Hepatocyte (in vitro differentiated cells): ENCODE data around the gene CCDC138. TPM values are rescaled to one million over a fixed set of nuclear protein-coding genes. Genes with fewer than 3 reads are reported as not detected.

Experiments used
- DNase-seq: peaks from one replicate; pipeline ENCODE4 v3.0.0-alpha.2; 2016; ENCODE audit warnings: low spot score
- H2AFZ ChIP-seq: fragments of 200-600 bp; sonication (generic); 2 replicates; pipeline ENCODE4 v1.6.0; 2016; ENCODE audit warnings: antibody characterized with exemption, mild to moderate bottlenecking
- H3K27ac ChIP-seq: fragments of 200-600 bp; sonication (generic); 2 replicates; pipeline ENCODE4 v1.5.1; 2016; ENCODE audit warnings: mild to moderate bottlenecking
- H3K27me3 ChIP-seq: fragments of 200-600 bp; sonication (generic); 2 replicates; pipeline ENCODE4 v1.6.1; 2016
- H3K36me3 ChIP-seq: fragments of 200-600 bp; sonication (generic); replicated peaks from 2 replicates; pipeline ENCODE4 v1.5.1; 2016; ENCODE audit warnings: low read depth; ENCODE audit not compliant: insufficient read depth
- H3K4me1 ChIP-seq: fragments of 200-600 bp; sonication (generic); 2 replicates; pipeline ENCODE4 v1.5.1; 2016; ENCODE audit warnings: mild to moderate bottlenecking, moderate library complexity; ENCODE audit not compliant: insufficient read depth
- H3K4me2 ChIP-seq: fragments of 200-600 bp; sonication (generic); 2 replicates; pipeline ENCODE4 v1.6.0; 2016
- H3K4me3 ChIP-seq: fragments of 200-600 bp; sonication (generic); 2 replicates; pipeline ENCODE4 v1.5.1; 2016; ENCODE audit warnings: mild to moderate bottlenecking
- H3K79me2 ChIP-seq: fragments of 200-600 bp; sonication (generic); 2 replicates; pipeline ENCODE4 v1.6.0; 2017; ENCODE audit warnings: mild to moderate bottlenecking
- H3K9me2 ChIP-seq: fragments of 200-600 bp; sonication (generic); replicated peaks from 2 replicates; pipeline ENCODE4 v1.6.0; 2017; ENCODE audit warnings: mild to moderate bottlenecking; ENCODE audit not compliant: insufficient read depth
- H3K9me3 ChIP-seq: fragments of 200-600 bp; sonication (generic); 2 replicates; pipeline ENCODE4 v1.5.1; 2016; ENCODE audit warnings: low read depth, mild to moderate bottlenecking
- H4K20me1 ChIP-seq: fragments of 200-600 bp; sonication (generic); 2 replicates; pipeline ENCODE4 v1.6.0; 2016; ENCODE audit warnings: mild to moderate bottlenecking; ENCODE audit not compliant: insufficient read depth, poor library complexity, severe bottlenecking
- EZH2 ChIP-seq: fragments of 200-600 bp; sonication (generic); IDR thresholded peaks from 2 replicates; pipeline ENCODE4 v1.6.1; 2016; ENCODE audit warnings: antibody characterized with exemption, mild to moderate bottlenecking, borderline replicate concordance
- EZH2phosphoT487 ChIP-seq: fragments of 200-600 bp; sonication (generic); IDR thresholded peaks from one replicate; pipeline ENCODE4 v1.6.1; 2018; ENCODE audit warnings: antibody characterized with exemption, mild to moderate bottlenecking, low read depth, moderate library complexity; ENCODE audit not compliant: unreplicated experiment, severe bottlenecking
- WGBS: methylation state at CpG from one replicate; pipeline ENCODE4 v1.1.6; 2016; ENCODE audit warnings: low lambda C conversion rate; ENCODE audit errors: missing lambda C conversion rate; 5-methylcytosine and 5-hydroxymethylcytosine counted together
- polyA plus RNA-seq: library from polyadenylated mRNA; unstranded; fragments of >200 nt; fragmentation: Nextera tagmentation; extraction: Ambion mirVana; gene quantifications from 2 replicates; pipeline ENCODE4 v1.2.1, GENCODE V29; 2016
- total RNA-seq: library from RNA; depleted of rRNA; stranded (reverse); fragments of >200 nt; gene quantifications from 2 replicates; pipeline ENCODE4 v1.2.3, GENCODE V29; 2014
- TF ChIP-seq, protein P1 (sequence below): fragments of 200-600 bp; sonication (generic); IDR thresholded peaks from 2 replicates; pipeline ENCODE4 v1.5.1; 2016; ENCODE audit warnings: antibody characterized with exemption, mild to moderate bottlenecking; ENCODE audit not compliant: poor library complexity

The CCDC138 gene
- total and polyA plus RNA-seq, 2 experiments from 2014 or later: 2.7 to 6.6 TPM

DNA sequence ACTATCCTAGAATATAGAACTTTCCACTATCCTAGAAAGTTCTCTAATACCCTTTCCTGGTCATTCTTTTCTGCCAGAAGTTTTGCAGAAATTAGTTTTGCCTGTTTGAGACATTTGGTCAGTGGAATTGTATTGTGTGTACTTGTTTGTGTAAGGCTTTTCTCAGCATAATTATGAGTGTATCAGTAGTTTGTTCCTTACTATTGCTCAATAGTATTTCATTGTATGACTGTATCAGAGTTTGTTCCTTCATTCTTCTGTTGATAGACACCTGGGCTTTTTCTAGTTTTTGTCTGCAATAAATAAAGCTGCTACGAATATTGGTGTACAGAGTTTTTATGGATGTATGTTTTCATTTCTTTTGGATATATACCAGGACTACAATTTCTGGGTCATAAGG is 27.2 kb downstream of the CCDC138 start:
- Histone ChIP-seq H3K27me3 (no peaks in the 10 kb centered on the region), H3K9me2 (no peaks in the 10 kb centered on the region), H4K20me1 (no peaks in the 10 kb centered on the region), H2AFZ (no peak overlapping the region), H3K9me3 (peaks cover 16% of the 10 kb centered on the region), H3K4me3 (no peak overlapping the region), H3K27ac (no peak overlapping the region), H3K36me3 (no peaks in the 10 kb centered on the region), H3K4me1 (no peaks in the 10 kb centered on the region), H3K79me2 (peaks cover 19% of the 10 kb centered on the region), H3K4me2 (no peak overlapping the region)
- whole genome bisulfite sequencing: 90% methylated on average over 1 of the region's 1 CpG
- no peak for DNase-seq
- TF ChIP-seq, protein P1, sequence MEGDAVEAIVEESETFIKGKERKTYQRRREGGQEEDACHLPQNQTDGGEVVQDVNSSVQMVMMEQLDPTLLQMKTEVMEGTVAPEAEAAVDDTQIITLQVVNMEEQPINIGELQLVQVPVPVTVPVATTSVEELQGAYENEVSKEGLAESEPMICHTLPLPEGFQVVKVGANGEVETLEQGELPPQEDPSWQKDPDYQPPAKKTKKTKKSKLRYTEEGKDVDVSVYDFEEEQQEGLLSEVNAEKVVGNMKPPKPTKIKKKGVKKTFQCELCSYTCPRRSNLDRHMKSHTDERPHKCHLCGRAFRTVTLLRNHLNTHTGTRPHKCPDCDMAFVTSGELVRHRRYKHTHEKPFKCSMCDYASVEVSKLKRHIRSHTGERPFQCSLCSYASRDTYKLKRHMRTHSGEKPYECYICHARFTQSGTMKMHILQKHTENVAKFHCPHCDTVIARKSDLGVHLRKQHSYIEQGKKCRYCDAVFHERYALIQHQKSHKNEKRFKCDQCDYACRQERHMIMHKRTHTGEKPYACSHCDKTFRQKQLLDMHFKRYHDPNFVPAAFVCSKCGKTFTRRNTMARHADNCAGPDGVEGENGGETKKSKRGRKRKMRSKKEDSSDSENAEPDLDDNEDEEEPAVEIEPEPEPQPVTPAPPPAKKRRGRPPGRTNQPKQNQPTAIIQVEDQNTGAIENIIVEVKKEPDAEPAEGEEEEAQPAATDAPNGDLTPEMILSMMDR: no peak
- TF ChIP-seq EZH2phosphoT487 (no peak), EZH2 (no peak)

DNA sequence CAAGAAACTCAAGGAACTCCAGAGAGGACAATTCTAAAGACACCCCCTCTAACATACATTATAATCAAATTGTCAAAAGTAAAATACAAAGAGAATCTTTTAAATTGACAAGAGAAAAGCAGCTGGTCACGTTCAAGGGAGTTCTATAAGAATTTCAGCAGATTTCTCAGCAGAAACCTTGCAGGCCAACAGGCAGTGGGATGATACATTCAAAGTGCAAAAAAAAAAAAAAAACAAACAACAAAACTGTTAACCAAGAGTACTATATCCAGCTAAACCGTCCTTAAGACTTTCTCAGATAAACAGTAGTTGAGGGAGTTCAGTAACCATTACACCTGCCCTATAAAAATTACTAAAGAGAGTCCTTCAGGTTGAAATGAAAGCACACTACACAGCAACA is 33.9 kb downstream of the CCDC138 start:
- H3K4me1 ChIP-seq: no peaks in the 10 kb centered on the region
- WGBS: 94% methylated on average over 2 of the region's 2 CpGs
- H3K9me2 ChIP-seq: no peaks in the 10 kb centered on the region
- TF ChIP-seq, protein P1: no peak
- TF ChIP-seq EZH2 (no peak), EZH2phosphoT487 (no peak)
- no peaks in the 10 kb centered on the region for H3K79me2 ChIP-seq
- H3K4me2 ChIP-seq: no peak overlapping the region
- H3K36me3 ChIP-seq: no peaks in the 10 kb centered on the region
- no peak overlapping the region for H3K4me3 ChIP-seq
- H3K27ac ChIP-seq: no peak overlapping the region
- no peak for DNase-seq
- H3K9me3 ChIP-seq: peaks cover 9% of the 10 kb centered on the region
- H4K20me1 ChIP-seq: no peaks in the 10 kb centered on the region
- H3K27me3 ChIP-seq: no peaks in the 10 kb centered on the region
- H2AFZ ChIP-seq: no peak overlapping the region

- H3K36me3 ChIP-seq: no peaks in the 10 kb centered on the region
- H3K9me3 ChIP-seq: peaks cover 9% of the 10 kb centered on the region
- no peak overlapping the region for H3K27ac ChIP-seq
- H3K27me3 ChIP-seq: no peaks in the 10 kb centered on the region
- no peak overlapping the region for H3K4me2 ChIP-seq
- DNase-seq: no peak
- no peaks in the 10 kb centered on the region for H3K9me2 ChIP-seq
- no peak overlapping the region for H2AFZ ChIP-seq
- H3K4me3 ChIP-seq: no peak overlapping the region
- no peaks in the 10 kb centered on the region for H4K20me1 ChIP-seq
- WGBS: 87% methylated on average over 1 of the region's 1 CpG
- H3K79me2 ChIP-seq: no peaks in the 10 kb centered on the region
- no peak for TF ChIP-seq EZH2
- TF ChIP-seq EZH2phosphoT487: no peak
- TF ChIP-seq, protein P1: no peak
- no peaks in the 10 kb centered on the region for H3K4me1 ChIP-seq
Observed at GRCh38 chr2:108823286-108823685, 36.7 kb downstream of the CCDC138 start.

DNA sequence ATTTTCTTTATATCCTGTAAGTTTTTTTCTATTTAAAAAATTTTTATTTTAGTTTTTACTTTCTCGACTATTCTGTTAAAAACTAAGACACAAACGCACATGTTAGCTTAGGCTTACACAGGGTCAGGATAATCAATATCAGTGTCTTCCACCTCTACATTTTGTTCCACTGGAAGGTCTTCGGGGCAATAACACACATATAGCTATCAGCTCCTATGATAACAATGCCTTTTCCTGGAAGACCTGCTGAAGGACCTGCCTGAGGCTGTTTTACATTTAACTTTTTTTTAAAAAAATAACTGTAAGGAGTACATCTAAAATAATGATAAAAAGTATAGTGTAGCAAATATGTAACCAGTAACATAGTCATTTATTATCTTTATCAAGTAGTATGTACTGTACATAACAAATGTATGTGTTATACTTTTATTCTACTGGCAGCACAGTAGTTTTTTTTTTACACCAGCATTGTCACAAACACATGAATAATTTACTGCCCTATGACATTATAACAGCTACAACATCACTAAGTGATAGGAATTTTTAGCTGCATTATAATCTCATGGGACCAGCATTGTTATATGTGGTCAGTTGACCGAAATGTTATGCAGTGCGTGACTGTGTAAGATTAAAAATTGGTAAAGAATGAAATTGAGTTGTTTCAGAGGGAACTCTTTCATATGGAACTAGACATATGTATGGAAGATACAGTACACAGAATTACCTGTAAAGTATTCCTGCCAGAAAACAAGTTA is 37.9 kb downstream of the CCDC138 start:
- no peaks in the 10 kb centered on the region for H3K27me3 ChIP-seq
- H3K79me2 ChIP-seq: no peaks in the 10 kb centered on the region
- H3K4me3 ChIP-seq: no peak overlapping the region
- no peak for TF ChIP-seq EZH2phosphoT487
- H4K20me1 ChIP-seq: no peaks in the 10 kb centered on the region
- H2AFZ ChIP-seq: no peak overlapping the region
- H3K27ac ChIP-seq: no peak overlapping the region
- H3K9me2 ChIP-seq: no peaks in the 10 kb centered on the region
- WGBS: 94% methylated on average over 5 of the region's 5 CpGs
- H3K9me3 ChIP-seq: peaks cover 2% of the 10 kb centered on the region
- no peak for DNase-seq
- no peak overlapping the region for H3K4me2 ChIP-seq
- no peaks in the 10 kb centered on the region for H3K36me3 ChIP-seq
- no peaks in the 10 kb centered on the region for H3K4me1 ChIP-seq
